Measurements from ENCODE around the gene OCA2. TPM values are rescaled to one million over a fixed set of nuclear protein-coding genes. Genes with fewer than 3 reads are reported as not detected.

OCA2 gene
- total and polyA plus RNA-seq, 2 of the 8 experiments (the other 6 are each of a cell fraction or from before 2014, with no cell fraction given): 0.20 TPM

GRCh38 chr15:27878841-27879240 lies 220.3 kb downstream of the OCA2 start:
- Histone ChIP-seq H3K9me3 (ENCODE audit: insufficient read depth in 2 of 2, low read depth in 1 of 2, low read length in 1 of 2) (no peaks in the 10 kb centered on the region), H2AK5ac (ENCODE audit: low read depth, low read length) (no peak overlapping the region), H2BK12ac (ENCODE audit: low read depth, low read length) (no peak overlapping the region), H3K18ac (ENCODE audit: extremely low read depth, low read length) (no peak overlapping the region), H2BK5ac (ENCODE audit: low read depth, low read length) (no peak overlapping the region), H3K27me3 (replicated peaks in 1 of 4; ENCODE audit: control insufficient read depth in 3 of 4, extremely low read depth in 1 of 4, insufficient read depth in 3 of 4, low read length in 3 of 4) (no peaks in the 10 kb centered on the region), H3K23ac (ENCODE audit: insufficient read length) (no peak overlapping the region), H3K23me2 (ENCODE audit: low read depth, low read length) (no peaks in the 10 kb centered on the region), H2AFZ (ENCODE audit: low read length) (no peak overlapping the region), H3K36me3 (ENCODE audit: control insufficient read depth in 2 of 4, insufficient read depth in 4 of 4, low read length in 3 of 4) (no peaks in the 10 kb centered on the region), H3K4ac (replicated peaks; ENCODE audit: insufficient read length, low read depth, low read length) (no peak overlapping the region), H2BK120ac (replicated peaks; ENCODE audit: low read depth, low read length) (no peak overlapping the region), H3K9ac (replicated peaks in 1 of 4; ENCODE audit: extremely low read depth in 1 of 4, low read depth in 3 of 4, low read length in 3 of 4) (no peak overlapping the region), H3K56ac (replicated peaks; ENCODE audit: insufficient read length, low read depth, low read length) (no peak overlapping the region), H3K4me1 (replicated peaks in 1 of 4; ENCODE audit: control insufficient read depth in 3 of 4, insufficient read depth in 4 of 4, low read length in 3 of 4) (no peaks in the 10 kb centered on the region), H4K20me1 (replicated peaks in 1 of 2; ENCODE audit: control insufficient read depth in 1 of 2, insufficient read depth in 2 of 2, low read length in 2 of 2) (no peaks in the 10 kb centered on the region), H2BK15ac (ENCODE audit: low read length) (no peak overlapping the region), H3K4me2 (ENCODE audit: insufficient read depth in 1 of 2, low read depth in 2 of 2, low read length in 2 of 2) (no peak overlapping the region), H4K91ac (replicated peaks; ENCODE audit: insufficient read length, low read length) (no peak overlapping the region), H3K79me1 (ENCODE audit: low read depth, low read length) (no peaks in the 10 kb centered on the region), H3K79me2 (ENCODE audit: control insufficient read depth in 1 of 2, insufficient read depth in 2 of 2, low read length in 2 of 2) (no peaks in the 10 kb centered on the region), H4K8ac (ENCODE audit: extremely low read depth, insufficient read depth, low read length) (no peak overlapping the region), H3K4me3 (ENCODE audit: extremely low read depth in 1 of 4, insufficient read depth in 2 of 4, low read depth in 3 of 4, low read length in 4 of 4) (no peak overlapping the region), H3K14ac (ENCODE audit: insufficient read length) (no peak overlapping the region), H2BK20ac (ENCODE audit: low read length) (no peak overlapping the region), H3K27ac (ENCODE audit: low read depth, low read length) (no peak overlapping the region), H4K5ac (ENCODE audit: insufficient read length, low read depth, low read length) (no peak overlapping the region)
- FAIRE-seq (no peak), DNase-seq (ENCODE audit: low read depth in 1 of 2, low spot score in 2 of 2) (no peak)
- ChIA-PET CTCF (ENCODE audit: partially characterized antibody) (no interaction called here), POLR2A (ENCODE audit: partially characterized antibody) (no interaction called here)
- 76% methylated on average over 5 of the region's 5 CpGs; no CpG with 5 or more reads in 1 of the 2 experiments for WGBS, 2 experiments (ENCODE audit: extremely low coverage in 1 of 2, insufficient coverage in 1 of 2, insufficient read length in 1 of 2, insufficient replicate concordance in 2 of 2, low coverage in 1 of 2, low lambda C conversion rate in 2 of 2, missing lambda C conversion rate in 1 of 2)
- TF ChIP-seq TBP (IDR thresholded peaks at IDR 0.05; ENCODE audit: low read depth, low read length) (no peak), RFX5 (IDR thresholded peaks at IDR 0.05; ENCODE audit: borderline replicate concordance, low read depth, low read length) (no peak), ZNF274 (IDR thresholded peaks at IDR 0.05; ENCODE audit: borderline replicate concordance, extremely low read depth, low read length) (no peak), POU5F1 (IDR thresholded peaks at IDR 0.05; ENCODE audit: low read depth, low read length) (no peak), CBX5 (IDR thresholded peaks at IDR 0.05; ENCODE audit: low read depth, low read length) (no peak), SIN3A (conservative IDR thresholded peaks at IDR 0.05 in 1 of 2, IDR thresholded peaks at IDR 0.05 in 1 of 2; ENCODE audit: low read depth in 1 of 2, low read length in 2 of 2) (no peak), CHD2 (IDR thresholded peaks at IDR 0.05; ENCODE audit: low read length) (no peak)

Data from H1 (cell line).